ENCODE results near the gene TMEM213. TPM values are rescaled to one million over a fixed set of nuclear protein-coding genes. Genes with fewer than 3 reads are reported as not detected.

TMEM213 gene
- total and polyA plus RNA-seq, 10 of the 15 experiments (the other 5 are each of a cell fraction or from before 2014, with no cell fraction given) = not detected

DNA sequence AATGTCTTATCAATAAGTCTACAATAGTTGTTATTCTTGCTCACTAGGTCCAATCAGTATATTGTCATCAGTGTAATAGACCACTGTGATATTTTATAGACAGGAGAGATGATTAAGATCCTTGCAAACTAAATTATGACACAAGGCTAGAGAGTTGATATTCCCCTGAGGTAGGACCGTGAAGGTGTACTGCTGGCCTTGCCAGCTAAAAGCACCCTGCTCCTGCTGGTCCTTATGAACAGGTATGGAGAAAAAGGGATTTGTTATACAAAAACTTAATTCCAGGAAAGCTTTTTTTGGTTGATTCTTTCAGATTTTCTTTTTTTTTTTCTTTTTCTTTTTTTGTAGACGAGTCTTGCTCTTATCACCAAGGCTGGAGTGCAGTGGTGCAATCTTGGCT lies 16.8 kb upstream of the TMEM213 start (continued):
- TF ChIP-seq, protein P1, sequence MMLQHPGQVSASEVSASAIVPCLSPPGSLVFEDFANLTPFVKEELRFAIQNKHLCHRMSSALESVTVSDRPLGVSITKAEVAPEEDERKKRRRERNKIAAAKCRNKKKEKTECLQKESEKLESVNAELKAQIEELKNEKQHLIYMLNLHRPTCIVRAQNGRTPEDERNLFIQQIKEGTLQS (IDR thresholded peaks at IDR 0.05; ENCODE audit: borderline replicate concordance, extremely low read depth, low read depth, low read length) = no peak
- TF ChIP-seq FOXK2 (IDR thresholded peaks at IDR 0.05) = no peak
- no peak for TF ChIP-seq SMC3 (IDR thresholded peaks at IDR 0.05; ENCODE audit: borderline replicate concordance, low read length)
- no peak for TF ChIP-seq GABPA (IDR thresholded peaks at IDR 0.05; ENCODE audit: low read depth)
- no peak for TF ChIP-seq RUNX3 (IDR thresholded peaks at IDR 0.05; ENCODE audit: low read length)
- no peak for TF ChIP-seq NFXL1 (IDR thresholded peaks at IDR 0.05; ENCODE audit: borderline replicate concordance)
- TF ChIP-seq FOXM1 (IDR thresholded peaks at IDR 0.05; ENCODE audit: low read depth, low read length) = no peak
- TF ChIP-seq CHD4 (IDR thresholded peaks at IDR 0.05) = no peak
- TF ChIP-seq, protein P2, sequence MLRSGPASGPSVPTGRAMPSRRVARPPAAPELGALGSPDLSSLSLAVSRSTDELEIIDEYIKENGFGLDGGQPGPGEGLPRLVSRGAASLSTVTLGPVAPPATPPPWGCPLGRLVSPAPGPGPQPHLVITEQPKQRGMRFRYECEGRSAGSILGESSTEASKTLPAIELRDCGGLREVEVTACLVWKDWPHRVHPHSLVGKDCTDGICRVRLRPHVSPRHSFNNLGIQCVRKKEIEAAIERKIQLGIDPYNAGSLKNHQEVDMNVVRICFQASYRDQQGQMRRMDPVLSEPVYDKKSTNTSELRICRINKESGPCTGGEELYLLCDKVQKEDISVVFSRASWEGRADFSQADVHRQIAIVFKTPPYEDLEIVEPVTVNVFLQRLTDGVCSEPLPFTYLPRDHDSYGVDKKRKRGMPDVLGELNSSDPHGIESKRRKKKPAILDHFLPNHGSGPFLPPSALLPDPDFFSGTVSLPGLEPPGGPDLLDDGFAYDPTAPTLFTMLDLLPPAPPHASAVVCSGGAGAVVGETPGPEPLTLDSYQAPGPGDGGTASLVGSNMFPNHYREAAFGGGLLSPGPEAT (IDR thresholded peaks at IDR 0.05; ENCODE audit: low read depth) = no peak

DNA sequence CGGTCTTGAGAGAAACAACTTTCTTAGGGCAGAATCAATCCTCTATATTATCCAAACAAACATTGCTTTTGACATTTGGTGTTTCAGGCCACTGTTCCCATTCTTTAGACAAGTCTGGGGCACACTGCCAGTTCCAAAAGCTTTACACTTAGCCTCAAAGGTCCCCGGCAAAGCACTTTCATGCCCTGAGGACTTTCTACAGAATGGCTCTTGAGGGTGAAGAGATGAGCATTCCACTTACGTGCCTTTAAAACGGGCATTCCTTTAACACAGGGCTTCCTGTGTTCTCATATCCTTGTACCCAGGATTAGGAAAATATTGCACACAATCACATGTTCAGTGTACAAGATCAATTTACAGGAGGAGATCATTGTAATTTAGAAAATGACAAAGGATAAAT lies 13.1 kb upstream of the TMEM213 start:
- ChIA-PET CTCF (no interaction called here), SMC1A (ENCODE audit: uncharacterized antibody, unreplicated experiment) (no interaction called here), RAD21 (ENCODE audit: unreplicated experiment) (no interaction called here), POLR2A (no interaction called here)
- Histone ChIP-seq H4K20me1 (ENCODE audit: control insufficient read depth, insufficient read depth) (no peaks in the 10 kb centered on the region), H3K27ac (ENCODE audit: control insufficient read depth, insufficient read depth) (no peak overlapping the region), H3K4me1 (ENCODE audit: control insufficient read depth, insufficient read depth, low read length) (no peaks in the 10 kb centered on the region), H3K36me3 (ENCODE audit: control insufficient read depth in 2 of 2, insufficient read depth in 2 of 2, low read length in 1 of 2) (no peaks in the 10 kb centered on the region), H3K9ac (ENCODE audit: control insufficient read depth, insufficient read depth, low read length) (no peak overlapping the region), H3K27me3 (replicated peaks in 1 of 2; ENCODE audit: control insufficient read depth in 2 of 2, insufficient read depth in 2 of 2, low read length in 1 of 2) (no peaks in the 10 kb centered on the region; a peak in 1 of 4 replicates), H3K9me3 (replicated peaks; ENCODE audit: control insufficient read depth, insufficient read depth, low read length) (no peaks in the 10 kb centered on the region), H3K4me3 (no peak overlapping the region), H3K79me2 (ENCODE audit: control insufficient read depth, insufficient read depth, low read length) (no peaks in the 10 kb centered on the region), H2AFZ (ENCODE audit: control insufficient read depth, low read depth, low read length) (no peak overlapping the region), H3K4me2 (ENCODE audit: control insufficient read depth, insufficient read depth) (no peak overlapping the region)
- DNase-seq (ENCODE audit: low read depth, low spot score) = no peak
- no peak for TF ChIP-seq CBFB (IDR thresholded peaks at IDR 0.05; ENCODE audit: low read depth)
- no peak for TF ChIP-seq SMAD5 (IDR thresholded peaks at IDR 0.05; ENCODE audit: low read depth)
- no peak for ATAC-seq
- in situ Hi-C loops (cut with MboI) (no loop called here), intact Hi-C loops (cut with micrococcal nuclease; ENCODE audit: unreplicated experiment) (no loop called here)
- no peak for FAIRE-seq
- BruUV-seq (replicated peaks) = no TSS peak
- WGBS (ENCODE audit: insufficient coverage, insufficient replicate concordance, low lambda C conversion rate, missing lambda C conversion rate) = 42% methylated on average over 4 of the region's 4 CpGs
